SK-N-SH (cell line): ENCODE results near the gene NDUFV2. TPM values are rescaled to one million over a fixed set of nuclear protein-coding genes. Genes with fewer than 3 reads are reported as not detected.

Source experiments
- CTCF ChIA-PET: fragments of 300-600, 350-600 bp; formaldehyde crosslinking; extraction: SDS; loops from one replicate; lab custom pipeline; 2021; lab: Yijun Ruan, JAX
- POLR2A ChIA-PET: fragments of 350-600 bp; sonication (Branson Sonifier 250); formaldehyde crosslinking; extraction: SDS; loops from one replicate; lab custom pipeline; 2020; ENCODE audit warnings: antibody characterized with exemption, inconsistent platforms; lab: Yijun Ruan, JAX
- DNase-seq: peaks from one replicate; pipeline ENCODE4 v3.0.0; 2012
- H2AFZ ChIP-seq: fragments of 200-600 bp; sonication (generic); 2 replicates; pipeline ENCODE4 v1.8.1; 2016; ENCODE audit warnings: antibody characterized with exemption, mild to moderate bottlenecking, low read depth
- H3F3A ChIP-seq: fragments of 200-600 bp; sonication (generic); replicated peaks from 2 replicates; pipeline ENCODE3; 2016; ENCODE audit warnings: antibody characterized with exemption, mild to moderate bottlenecking; ENCODE audit not compliant: insufficient read depth
- H3K27ac ChIP-seq, 2 experiments: fragments of 200-500 bp in 1 of 2; fragments of 200-600 bp in 1 of 2; sonication (Bioruptor generic) in 1 of 2; sonication (generic), shearing (Covaris generic) in 1 of 2; 2 replicates each; pipeline versions ENCODE4 v1.5.1 to v1.6.1; 2014 to 2016; ENCODE audit warnings: low read depth in 2 of 2, inconsistent platforms in 1 of 2, low read length in 1 of 2, mild to moderate bottlenecking in 1 of 2, mixed read lengths in 1 of 2
- H3K27me3 ChIP-seq: fragments of 200-600 bp; sonication (generic), shearing (Covaris generic); 2 replicates; pipeline ENCODE4 v1.6.1; 2016; ENCODE audit warnings: mixed run types; ENCODE audit not compliant: insufficient read depth
- H3K36me3 ChIP-seq, 2 experiments: fragments of 200-500 bp in 1 of 2; fragments of 200-600 bp in 1 of 2; sonication (Bioruptor generic) in 1 of 2; sonication (generic) in 1 of 2; replicated peaks in 1 of 2; 2 replicates each; pipeline versions ENCODE3 to v1.5.1; 2014 to 2016; ENCODE audit warnings: low read length in 1 of 2, mild to moderate bottlenecking in 1 of 2; ENCODE audit not compliant: insufficient read depth in 2 of 2, control insufficient read depth in 1 of 2
- H3K4me1 ChIP-seq, 2 experiments: fragments of 200-500 bp in 1 of 2; fragments of 200-600 bp in 1 of 2; sonication (Bioruptor generic) in 1 of 2; sonication (generic), shearing (Covaris generic) in 1 of 2; 2 replicates each; pipeline versions ENCODE4 v1.5.1 to v1.6.1; 2014 to 2016; ENCODE audit warnings: low read depth in 1 of 2, low read length in 1 of 2, mixed run types in 1 of 2; ENCODE audit not compliant: insufficient read depth in 2 of 2, control insufficient read depth in 1 of 2
- H3K4me2 ChIP-seq: fragments of 200-600 bp; sonication (generic), shearing (Covaris generic); 2 replicates; pipeline ENCODE4 v1.6.1; 2017; ENCODE audit warnings: mixed run types
- H3K4me3 ChIP-seq, 2 experiments: fragments of 200-500 bp in 1 of 2; fragments of 200-600 bp in 1 of 2; sonication (Bioruptor generic) in 1 of 2; sonication (generic), shearing (Covaris generic) in 1 of 2; 2 replicates each; pipeline versions ENCODE4 v1.5.1 to v1.8.1; 2014 to 2016; ENCODE audit warnings: low read depth in 2 of 2, inconsistent platforms in 1 of 2, low read length in 1 of 2, mild to moderate bottlenecking in 1 of 2, mixed read lengths in 1 of 2, moderate library complexity in 1 of 2
- H3K79me2 ChIP-seq: fragments of 200-600 bp; sonication (generic); 2 replicates; pipeline ENCODE4 v1.8.1; 2017; ENCODE audit warnings: mild to moderate bottlenecking; ENCODE audit not compliant: insufficient read depth
- H3K9ac ChIP-seq: fragments of 200-600 bp; sonication (generic); 2 replicates; pipeline ENCODE4 v1.6.1; 2017; ENCODE audit warnings: mixed run types
- H3K9me2 ChIP-seq: fragments of 200-600 bp; sonication (generic); 2 replicates; pipeline ENCODE4 v1.6.1; 2017; ENCODE audit warnings: mixed run types
- H3K9me3 ChIP-seq: fragments of 200-600 bp; sonication (generic); 2 replicates; pipeline ENCODE4 v1.6.1; 2017; ENCODE audit warnings: mixed run types, mild to moderate bottlenecking, moderate library complexity
- H4K20me1 ChIP-seq: fragments of 200-600 bp; sonication (generic); 2 replicates; pipeline ENCODE4 v1.6.1; 2017; ENCODE audit warnings: mild to moderate bottlenecking, mixed run types; ENCODE audit not compliant: insufficient read depth
- EZH2phosphoT487 ChIP-seq: fragments of 200-600 bp; sonication (generic); IDR thresholded peaks from 2 replicates; pipeline ENCODE4 v1.6.1; 2017; ENCODE audit warnings: low read depth, mixed run types, mild to moderate bottlenecking, antibody characterized with exemption, moderate library complexity, borderline replicate concordance
- FOXJ3 ChIP-seq: sonication (generic); formaldehyde crosslinking; IDR thresholded peaks from 2 replicates; pipeline ENCODE4 v1.5.1; 2020; ENCODE audit warnings: mild to moderate bottlenecking, missing genetic modification reagents
- FOXM1 ChIP-seq: IDR thresholded peaks from 2 replicates; pipeline ENCODE4 v1.4.0; 2012; ENCODE audit warnings: low read depth, mild to moderate bottlenecking
- JUND ChIP-seq: IDR thresholded peaks from 2 replicates; pipeline ENCODE4 v1.4.0; 2012
- MXI1 ChIP-seq: IDR thresholded peaks from 2 replicates; pipeline ENCODE4 v1.6.1; 2012; ENCODE audit warnings: mild to moderate bottlenecking, low read depth, low read length, improper control_type of control experiment
- NRF1 ChIP-seq: IDR thresholded peaks from 2 replicates; pipeline ENCODE4 v1.6.1; 2012; ENCODE audit warnings: low read depth, mild to moderate bottlenecking, low read length
- PBX3 ChIP-seq: IDR thresholded peaks from 2 replicates; pipeline ENCODE4; 2012
- RAD21 ChIP-seq: IDR thresholded peaks from 2 replicates; pipeline ENCODE4 v1.6.1; 2012; ENCODE audit warnings: mild to moderate bottlenecking, low read length
- RFX5 ChIP-seq: IDR thresholded peaks from 2 replicates; pipeline ENCODE4 v1.6.1; 2012; ENCODE audit warnings: mild to moderate bottlenecking, improper control_type of control experiment, low read length
- SIN3A ChIP-seq: IDR thresholded peaks from 2 replicates; pipeline ENCODE4 v1.6.1; 2012; ENCODE audit warnings: low read depth, mild to moderate bottlenecking, low read length, moderate library complexity, borderline replicate concordance
- SMC3 ChIP-seq: IDR thresholded peaks from 2 replicates; pipeline ENCODE4 v1.6.1; 2012; ENCODE audit warnings: low read depth, low read length, improper control_type of control experiment
- WGBS: methylation state at CpG from one replicate; pipeline ENCODE4 v1.1.6; 2017; ENCODE audit warnings: low lambda C conversion rate; 5-methylcytosine and 5-hydroxymethylcytosine counted together
- polyA plus RNA-seq, 3 experiments: library from polyadenylated mRNA; depleted of rRNA; stranded (reverse); fragments of >200 nt; gene quantifications; 2 replicates each; pipeline ENCODE4 v1.2.3, GENCODE V29; 2012
- TF ChIP-seq, protein P1 (sequence below): IDR thresholded peaks from 2 replicates; pipeline ENCODE4 v1.4.0; 2012; ENCODE audit warnings: low read depth, borderline replicate concordance
- TF ChIP-seq, protein P2 (sequence below): fragments of 150-350 bp; IDR thresholded peaks from 2 replicates; pipeline ENCODE4 v1.6.1; 2017; ENCODE audit warnings: antibody characterized with exemption, low read length, low read depth, borderline replicate concordance
- TF ChIP-seq, protein P3 (sequence below): IDR thresholded peaks from 2 replicates; pipeline ENCODE4 v1.4.0; 2012; ENCODE audit warnings: low read depth, borderline replicate concordance

The NDUFV2 gene
- polyA plus RNA-seq, 1 of the 3 experiments (the other 2 are of a cell fraction) = 101 TPM

- H3K4me1 ChIP-seq = peaks cover 15 to 23% of the 10 kb centered on the region in 2 experiments; a peak in 3 of 4 replicates
- peaks cover 37% of the 10 kb centered on the region for H3F3A ChIP-seq
- POLR2A ChIA-PET = interaction anchor here (2.7 kb wide), 1 partner anchor 35 kb away, joined by 21 read pairs; the partner anchor contains the start of gene NDUFV2
- peaks cover 50% of the 10 kb centered on the region for H4K20me1 ChIP-seq
- peaks cover 17 to 25% of the 10 kb centered on the region in 2 experiments for H3K36me3 ChIP-seq
- H2AFZ ChIP-seq = no peak overlapping the region
- H3K9me3 ChIP-seq = no peaks in the 10 kb centered on the region
- no peaks in the 10 kb centered on the region for H3K27me3 ChIP-seq
- peak overlapping the region; percentile 96 to 98 for H3K27ac ChIP-seq
- H3K4me3 ChIP-seq = peak overlapping the region; percentile 86 to 90
- TF ChIP-seq MXI1 (no peak), PBX3 (peak; percentile 21; the same call in 1 of the 2 replicates), FOXM1 (no peak), SIN3A (peak; percentile 53; the same call in 1 of the 2 replicates), NRF1 (peak; percentile 49)
- peak overlapping the region; percentile 83 for H3K4me2 ChIP-seq
- peaks cover 69% of the 10 kb centered on the region for H3K79me2 ChIP-seq
- H3K9ac ChIP-seq = peak overlapping the region; percentile 84
- H3K9me2 ChIP-seq = no peaks in the 10 kb centered on the region
- WGBS = under 1% methylated on average over 15 of the region's 95 CpGs
- CTCF ChIA-PET = interaction anchor here (1.1 to 3.1 kb wide), 5 partner anchors 9 to 64 kb away, joined by 3 to 9 read pairs (median 5); no protein-coding TSS in a partner anchor
- DNase-seq = peak; percentile 90
Measured at GRCh38 chr18:9137168-9138066, 34.9 kb downstream of the NDUFV2 start.

GRCh38 chr18:9139400-9140039 lies 37.0 kb downstream of the NDUFV2 start:
- H3K4me1 ChIP-seq = peaks cover 15 to 23% of the 10 kb centered on the region in 2 experiments; a peak in 3 of 4 replicates
- ChIA-PET POLR2A (no interaction called here), CTCF (interaction anchor here (1.4 to 3.1 kb wide), 3 partner anchors 8 to 66 kb away, joined by 6 to 13 read pairs (median 9); no protein-coding TSS in a partner anchor)
- H3K36me3 ChIP-seq = peaks cover 5 to 8% of the 10 kb centered on the region in 2 experiments
- H3K27me3 ChIP-seq = no peaks in the 10 kb centered on the region
- no peaks in the 10 kb centered on the region for H3K9me3 ChIP-seq
- peak overlapping the region; percentile 83 for H3K4me2 ChIP-seq
- DNase-seq = no peak
- no peak for TF ChIP-seq RAD21
- H3K4me3 ChIP-seq = no peak overlapping the region
- WGBS = 93% methylated on average over 7 of the region's 7 CpGs
- peaks cover 22% of the 10 kb centered on the region for H3F3A ChIP-seq
- no peak overlapping the region for H3K27ac ChIP-seq
- H3K9ac ChIP-seq = no peak overlapping the region
- peaks cover 81% of the 10 kb centered on the region for H3K79me2 ChIP-seq
- peaks cover 69% of the 10 kb centered on the region for H4K20me1 ChIP-seq
- no peak overlapping the region for H2AFZ ChIP-seq
- H3K9me2 ChIP-seq = no peaks in the 10 kb centered on the region

DNA sequence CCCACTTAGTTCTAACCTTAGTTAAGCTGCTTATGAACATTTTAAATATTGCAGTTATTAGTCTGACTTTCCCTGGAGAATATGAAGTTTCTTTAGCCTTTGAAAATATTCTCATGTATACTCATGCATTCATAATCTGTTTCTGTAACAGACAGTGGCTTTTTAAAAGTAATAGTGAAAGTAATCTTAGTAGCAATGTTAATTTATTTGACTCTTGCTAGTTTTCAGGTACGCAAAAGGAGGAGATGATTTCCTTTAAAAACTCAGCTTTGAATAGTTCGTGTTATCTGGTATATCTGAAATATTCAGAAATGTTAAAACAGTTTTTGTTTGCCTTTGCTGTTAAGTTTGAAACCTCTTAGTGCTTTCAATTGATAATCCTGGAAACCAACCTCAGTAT lies 37.9 kb downstream of the NDUFV2 start:
- Histone ChIP-seq H3K9me2 (no peaks in the 10 kb centered on the region), H3K4me1 (peaks cover 11 to 23% of the 10 kb centered on the region in 2 experiments; a peak in 3 of 4 replicates), H3K79me2 (peaks cover 82% of the 10 kb centered on the region), H3K27me3 (no peaks in the 10 kb centered on the region), H3K4me2 (peak overlapping the region; percentile 83), H4K20me1 (peaks cover 75% of the 10 kb centered on the region), H3F3A (peaks cover 13% of the 10 kb centered on the region), H2AFZ (no peak overlapping the region), H3K9ac (no peak overlapping the region), H3K36me3 (peaks cover 0 to 3% of the 10 kb centered on the region in 2 experiments), H3K9me3 (no peaks in the 10 kb centered on the region), H3K27ac (no peak overlapping the region), H3K4me3 (no peak overlapping the region)
- DNase-seq = no peak
- ChIA-PET CTCF (interaction anchor here (2.5 kb wide), 1 partner anchor 67 kb away, joined by 13 read pairs; no protein-coding TSS in a partner anchor), POLR2A (no interaction called here)
- 93% methylated on average over 2 of the region's 2 CpGs for WGBS
- TF ChIP-seq FOXJ3 (CRISPR knock-in tag) (no peak), SMC3 (no peak), EZH2phosphoT487 (no peak), RFX5 (no peak), JUND (no peak)
- TF ChIP-seq, protein P1, sequence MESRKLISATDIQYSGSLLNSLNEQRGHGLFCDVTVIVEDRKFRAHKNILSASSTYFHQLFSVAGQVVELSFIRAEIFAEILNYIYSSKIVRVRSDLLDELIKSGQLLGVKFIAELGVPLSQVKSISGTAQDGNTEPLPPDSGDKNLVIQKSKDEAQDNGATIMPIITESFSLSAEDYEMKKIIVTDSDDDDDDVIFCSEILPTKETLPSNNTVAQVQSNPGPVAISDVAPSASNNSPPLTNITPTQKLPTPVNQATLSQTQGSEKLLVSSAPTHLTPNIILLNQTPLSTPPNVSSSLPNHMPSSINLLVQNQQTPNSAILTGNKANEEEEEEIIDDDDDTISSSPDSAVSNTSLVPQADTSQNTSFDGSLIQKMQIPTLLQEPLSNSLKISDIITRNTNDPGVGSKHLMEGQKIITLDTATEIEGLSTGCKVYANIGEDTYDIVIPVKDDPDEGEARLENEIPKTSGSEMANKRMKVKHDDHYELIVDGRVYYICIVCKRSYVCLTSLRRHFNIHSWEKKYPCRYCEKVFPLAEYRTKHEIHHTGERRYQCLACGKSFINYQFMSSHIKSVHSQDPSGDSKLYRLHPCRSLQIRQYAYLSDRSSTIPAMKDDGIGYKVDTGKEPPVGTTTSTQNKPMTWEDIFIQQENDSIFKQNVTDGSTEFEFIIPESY = no peak
- TF ChIP-seq, protein P2, sequence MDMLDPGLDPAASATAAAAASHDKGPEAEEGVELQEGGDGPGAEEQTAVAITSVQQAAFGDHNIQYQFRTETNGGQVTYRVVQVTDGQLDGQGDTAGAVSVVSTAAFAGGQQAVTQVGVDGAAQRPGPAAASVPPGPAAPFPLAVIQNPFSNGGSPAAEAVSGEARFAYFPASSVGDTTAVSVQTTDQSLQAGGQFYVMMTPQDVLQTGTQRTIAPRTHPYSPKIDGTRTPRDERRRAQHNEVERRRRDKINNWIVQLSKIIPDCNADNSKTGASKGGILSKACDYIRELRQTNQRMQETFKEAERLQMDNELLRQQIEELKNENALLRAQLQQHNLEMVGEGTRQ = no peak
- TF ChIP-seq, protein P3, sequence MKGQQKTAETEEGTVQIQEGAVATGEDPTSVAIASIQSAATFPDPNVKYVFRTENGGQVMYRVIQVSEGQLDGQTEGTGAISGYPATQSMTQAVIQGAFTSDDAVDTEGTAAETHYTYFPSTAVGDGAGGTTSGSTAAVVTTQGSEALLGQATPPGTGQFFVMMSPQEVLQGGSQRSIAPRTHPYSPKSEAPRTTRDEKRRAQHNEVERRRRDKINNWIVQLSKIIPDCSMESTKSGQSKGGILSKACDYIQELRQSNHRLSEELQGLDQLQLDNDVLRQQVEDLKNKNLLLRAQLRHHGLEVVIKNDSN = no peak
